Glutamatergic neuron (in vitro differentiated cells): ENCODE results near the gene GRIK5. TPM values are rescaled to one million over a fixed set of nuclear protein-coding genes. Genes with fewer than 3 reads are reported as not detected.

Experiments used
- DNase-seq: peaks from one replicate; pipeline ENCODE4 v3.0.0; 2022
- H3K27ac Mint-ChIP-seq: one replicate; pipeline ENCODE4 v1.8.0; 2020; ENCODE audit warnings: mild to moderate bottlenecking, mixed read lengths, inconsistent platforms; ENCODE audit not compliant: unreplicated experiment
- H3K27me3 Mint-ChIP-seq: one replicate; pipeline ENCODE4 v1.8.0; 2020; ENCODE audit warnings: mild to moderate bottlenecking, moderate library complexity, mixed read lengths, inconsistent platforms; ENCODE audit not compliant: unreplicated experiment
- H3K36me3 Mint-ChIP-seq: one replicate; pipeline ENCODE4 v1.8.0; 2020; ENCODE audit warnings: mild to moderate bottlenecking, mixed read lengths, inconsistent platforms; ENCODE audit not compliant: unreplicated experiment
- H3K4me1 Mint-ChIP-seq: one replicate; pipeline ENCODE4 v1.8.0; 2020; ENCODE audit warnings: mild to moderate bottlenecking, low read depth, mixed read lengths, inconsistent platforms; ENCODE audit not compliant: unreplicated experiment
- H3K4me3 Mint-ChIP-seq: one replicate; pipeline ENCODE4 v1.8.0; 2020; ENCODE audit warnings: mild to moderate bottlenecking, mixed read lengths, inconsistent platforms; ENCODE audit not compliant: unreplicated experiment
- H3K9me3 Mint-ChIP-seq: one replicate; pipeline ENCODE4 v1.8.0; 2020; ENCODE audit warnings: mild to moderate bottlenecking, moderate library complexity, mixed read lengths, inconsistent platforms; ENCODE audit not compliant: unreplicated experiment
- CTCF ChIP-seq: fragments of 200-600 bp; sonication (generic); IDR thresholded peaks from one replicate; pipeline ENCODE4 v1.5.0; 2021; ENCODE audit not compliant: partially characterized antibody, unreplicated experiment
- total RNA-seq: library from RNA; stranded (reverse); fragmentation: NEBNext Ultra II Directional; extraction: Animal tissue kit (Norgen Biotek cat#: 25700); gene quantifications from one replicate; pipeline ENCODE4 v1.2.1, GENCODE V29; 2021; ENCODE audit not compliant: unreplicated experiment

Gene GRIK5
- total RNA-seq, 1 donor from 2014 or later: 79.1 TPM

- H3K9me3 Mint-ChIP-seq: peaks cover 13% of the 10 kb centered on the region
- H3K4me1 Mint-ChIP-seq: peaks cover 36% of the 10 kb centered on the region
- H3K27ac Mint-ChIP-seq: peak overlapping the region; percentile 92
- peaks cover 11% of the 10 kb centered on the region for H3K36me3 Mint-ChIP-seq
- H3K27me3 Mint-ChIP-seq: peaks cover 25% of the 10 kb centered on the region
- H3K4me3 Mint-ChIP-seq: peak overlapping the region; percentile 81
- DNase-seq: no peak
- TF ChIP-seq CTCF: no peak
These were observed 16.7 kb downstream of the GRIK5 start for GRCh38 chr19:42053037-42053935.

GRCh38 chr19:42052241-42052863 lies 17.7 kb downstream of the GRIK5 start:
- DNase-seq: peak; percentile 85

GRCh38 chr19:42051166-42052115 lies 18.6 kb downstream of the GRIK5 start:
- TF ChIP-seq CTCF: no peak
- H3K4me1 Mint-ChIP-seq: peaks cover 33% of the 10 kb centered on the region
- H3K27ac Mint-ChIP-seq: peak overlapping the region; percentile 92
- DNase-seq: no peak
- H3K36me3 Mint-ChIP-seq: peaks cover 4% of the 10 kb centered on the region
- peaks cover 11% of the 10 kb centered on the region for H3K9me3 Mint-ChIP-seq
- H3K4me3 Mint-ChIP-seq: peak overlapping the region; percentile 81
- peaks cover 24% of the 10 kb centered on the region for H3K27me3 Mint-ChIP-seq

More at GRCh38 chr19:42052241-42052863, 17.7 kb downstream of the GRIK5 start:
- H3K27me3 Mint-ChIP-seq: peaks cover 25% of the 10 kb centered on the region
- peaks cover 13% of the 10 kb centered on the region for H3K9me3 Mint-ChIP-seq
- H3K4me3 Mint-ChIP-seq: peak overlapping the region; percentile 81
- no peak for TF ChIP-seq CTCF
- H3K4me1 Mint-ChIP-seq: peaks cover 36% of the 10 kb centered on the region
- peaks cover 11% of the 10 kb centered on the region for H3K36me3 Mint-ChIP-seq
- H3K27ac Mint-ChIP-seq: peak overlapping the region; percentile 92

- no peaks in the 10 kb centered on the region for H3K36me3 Mint-ChIP-seq
- H3K4me1 Mint-ChIP-seq: peaks cover 48% of the 10 kb centered on the region
- H3K27ac Mint-ChIP-seq: peak overlapping the region; percentile 1
These were observed 21.0 kb downstream of the GRIK5 start for GRCh38 chr19:42048992-42049391.

More at GRCh38 chr19:42048992-42049391, 21.0 kb downstream of the GRIK5 start:
- H3K4me3 Mint-ChIP-seq: no peak overlapping the region
- H3K9me3 Mint-ChIP-seq: peaks cover 11% of the 10 kb centered on the region
- peaks cover 12% of the 10 kb centered on the region for H3K27me3 Mint-ChIP-seq
- DNase-seq: no peak
- TF ChIP-seq CTCF: no peak
